H9 (cell line): ENCODE data around the gene HLTF. TPM values are rescaled to one million over a fixed set of nuclear protein-coding genes. Genes with fewer than 3 reads are reported as not detected.

Experiments used
- DNase-seq: peaks from one replicate; pipeline ENCODE4 v3.0.0-alpha.2; 2017
- H2AFZ ChIP-seq: one replicate; pipeline ENCODE4 v1.6.1; 2013; ENCODE audit warnings: mild to moderate bottlenecking, low read length, control low read depth, moderate library complexity
- H2AK5ac ChIP-seq: 2 replicates; pipeline ENCODE4 v1.6.1; 2013; ENCODE audit warnings: low read length, control low read depth, mixed read lengths; ENCODE audit not compliant: insufficient read length
- H2BK120ac ChIP-seq: one replicate; pipeline ENCODE4 v1.6.1; 2013; ENCODE audit warnings: low read depth, mild to moderate bottlenecking, low read length, control low read depth, inconsistent platforms; ENCODE audit not compliant: poor library complexity, severe bottlenecking
- H2BK12ac ChIP-seq: 2 replicates; pipeline ENCODE4 v1.6.1; 2013; ENCODE audit warnings: low read length, control low read depth, mixed read lengths, low read depth; ENCODE audit not compliant: insufficient read length
- H2BK15ac ChIP-seq: 2 replicates; pipeline ENCODE4 v1.6.1; 2013; ENCODE audit warnings: low read depth, low read length, control low read depth
- H2BK20ac ChIP-seq: one replicate; pipeline ENCODE4 v1.6.1; 2013; ENCODE audit warnings: low read depth, mild to moderate bottlenecking, low read length, control low read depth, inconsistent platforms; ENCODE audit not compliant: poor library complexity, severe bottlenecking
- H2BK5ac ChIP-seq: 2 replicates; pipeline ENCODE4 v1.6.1; 2013; ENCODE audit warnings: low read length, control low read depth, mixed read lengths; ENCODE audit not compliant: insufficient read length
- H3K14ac ChIP-seq: 2 replicates; pipeline ENCODE4 v1.6.1; 2013; ENCODE audit warnings: low read length, control low read depth; ENCODE audit not compliant: insufficient read depth
- H3K18ac ChIP-seq: 2 replicates; pipeline ENCODE4 v1.6.1; 2013; ENCODE audit warnings: low read depth, mild to moderate bottlenecking, mixed read lengths, low read length, control low read depth; ENCODE audit not compliant: insufficient read length
- H3K23ac ChIP-seq: 2 replicates; pipeline ENCODE4 v1.6.1; 2013; ENCODE audit warnings: low read length, control low read depth, mixed read lengths, low read depth; ENCODE audit not compliant: insufficient read length
- H3K23me2 ChIP-seq: 2 replicates; pipeline ENCODE4 v1.6.1; 2013; ENCODE audit warnings: low read depth, mild to moderate bottlenecking, mixed read lengths, low read length, control low read depth; ENCODE audit not compliant: insufficient read length, poor library complexity, severe bottlenecking
- H3K27ac ChIP-seq: 2 replicates; pipeline ENCODE4 v1.5.1; 2013; ENCODE audit warnings: low read length, control low read depth, mixed read lengths, low read depth; ENCODE audit not compliant: insufficient read length
- H3K27me3 ChIP-seq: 2 replicates; pipeline ENCODE4 v1.6.1; 2013; ENCODE audit warnings: low read length, control low read depth, inconsistent platforms; ENCODE audit not compliant: insufficient read depth
- H3K4ac ChIP-seq: 2 replicates; pipeline ENCODE4 v1.6.1; 2013; ENCODE audit warnings: low read depth, mild to moderate bottlenecking, control low read depth, inconsistent platforms, low read length, moderate library complexity
- H3K4me1 ChIP-seq: 2 replicates; pipeline ENCODE4 v1.6.1; 2013; ENCODE audit warnings: low read length, control low read depth, inconsistent platforms; ENCODE audit not compliant: insufficient read depth
- H3K4me2 ChIP-seq: 2 replicates; pipeline ENCODE4 v1.6.1; 2013; ENCODE audit warnings: low read length, control low read depth, mixed read lengths; ENCODE audit not compliant: insufficient read length, insufficient read depth
- H3K56ac ChIP-seq: 2 replicates; pipeline ENCODE4 v1.6.1; 2013; ENCODE audit warnings: low read depth, mild to moderate bottlenecking, mixed read lengths, low read length, control low read depth; ENCODE audit not compliant: insufficient read length
- H3K79me1 ChIP-seq: 2 replicates; pipeline ENCODE4 v1.6.1; 2013; ENCODE audit warnings: low read depth, mild to moderate bottlenecking, moderate library complexity, low read length, control low read depth, inconsistent platforms; ENCODE audit not compliant: insufficient read depth, poor library complexity, severe bottlenecking
- H3K79me2 ChIP-seq: 2 replicates; pipeline ENCODE4 v1.6.1; 2013; ENCODE audit warnings: low read length, control low read depth, inconsistent platforms; ENCODE audit not compliant: insufficient read depth
- H3K9ac ChIP-seq: 2 replicates; pipeline ENCODE4 v1.6.1; 2013; ENCODE audit warnings: low read length, control low read depth, mixed read lengths; ENCODE audit not compliant: insufficient read length; ENCODE audit errors: extremely low read depth
- H3K9me3 ChIP-seq: one replicate; pipeline ENCODE4 v1.6.1; 2013; ENCODE audit warnings: low read depth, low read length, inconsistent platforms; ENCODE audit not compliant: control insufficient read depth
- H3T11ph ChIP-seq: one replicate; pipeline ENCODE4 v1.6.1; 2013; ENCODE audit warnings: mild to moderate bottlenecking, low read length, control low read depth, inconsistent platforms
- H4K20me1 ChIP-seq: one replicate; pipeline ENCODE4 v1.6.1; 2013; ENCODE audit not compliant: control insufficient read depth, insufficient read length, insufficient read depth
- H4K5ac ChIP-seq: 2 replicates; pipeline ENCODE4 v1.6.1; 2013; ENCODE audit warnings: low read depth, mild to moderate bottlenecking, mixed read lengths, low read length, control low read depth; ENCODE audit not compliant: insufficient read length
- H4K8ac ChIP-seq: replicated peaks from 2 replicates; pipeline ENCODE4 v1.6.1; 2013; ENCODE audit warnings: low read length, control low read depth, mixed read lengths, low read depth; ENCODE audit not compliant: insufficient read length
- H4K91ac ChIP-seq: 2 replicates; pipeline ENCODE4 v1.6.1; 2013; ENCODE audit warnings: low read depth, mild to moderate bottlenecking, moderate library complexity, mixed read lengths, low read length, control low read depth; ENCODE audit not compliant: insufficient read length
- H3K27ac Mint-ChIP-seq, 3 experiments: 2 replicates in 2 of 3; 3 replicates in 1 of 3; pipeline ENCODE4 v1.8.0; 2020 to 2021; ENCODE audit warnings: mixed read lengths in 3 of 3, mild to moderate bottlenecking in 1 of 3, moderate library complexity in 1 of 3
- H3K27me3 Mint-ChIP-seq: 2 replicates; pipeline ENCODE4 v1.8.0; 2021; ENCODE audit warnings: low read depth, mild to moderate bottlenecking, moderate library complexity, mixed read lengths
- H3K36me3 Mint-ChIP-seq, 3 experiments: 2 replicates in 2 of 3; 3 replicates in 1 of 3; pipeline ENCODE4 v1.8.0; 2020 to 2021; ENCODE audit warnings: low read depth in 3 of 3, mixed read lengths in 3 of 3; ENCODE audit not compliant: insufficient read depth in 1 of 3
- H3K4me1 Mint-ChIP-seq, 2 experiments: 2 replicates each; pipeline ENCODE4 v1.8.0; 2020; ENCODE audit warnings: mixed read lengths in 2 of 2
- H3K4me3 Mint-ChIP-seq, 2 experiments: 2 replicates in 1 of 2; 3 replicates in 1 of 2; pipeline ENCODE4 v1.8.0; 2020 to 2021; ENCODE audit warnings: mild to moderate bottlenecking in 2 of 2, mixed read lengths in 2 of 2, moderate library complexity in 1 of 2
- H3K9me3 Mint-ChIP-seq, 2 experiments: 2 replicates in 1 of 2; 3 replicates in 1 of 2; pipeline ENCODE4 v1.8.0; 2020; ENCODE audit warnings: mild to moderate bottlenecking in 2 of 2, mixed read lengths in 2 of 2, moderate library complexity in 1 of 2
- WGBS: extraction: QIAGEN DNeasy Blood & Tissue Kit; methylation state at CpG from one replicate; pipeline ENCODE4 v1.1.7; 2013; ENCODE audit warnings: missing lambda C conversion rate, low lambda C conversion rate, mixed read lengths; ENCODE audit not compliant: insufficient read length; ENCODE audit errors: extremely low coverage; 5-methylcytosine and 5-hydroxymethylcytosine counted together
- total RNA-seq: library from RNA; stranded (reverse); gene quantifications from 2 replicates; pipeline ENCODE4 v1.2.1, GENCODE V29; 2021
- TF ChIP-seq, protein P1 (sequence below): fragments of 200-600 bp; sonication (generic); conservative IDR thresholded peaks from 3 replicates; pipeline ENCODE4 v1.8.0; 2021; ENCODE audit warnings: antibody characterized with exemption, mild to moderate bottlenecking

Gene HLTF
- total RNA-seq, 1 experiment from 2014 or later: 41.5 TPM

DNA sequence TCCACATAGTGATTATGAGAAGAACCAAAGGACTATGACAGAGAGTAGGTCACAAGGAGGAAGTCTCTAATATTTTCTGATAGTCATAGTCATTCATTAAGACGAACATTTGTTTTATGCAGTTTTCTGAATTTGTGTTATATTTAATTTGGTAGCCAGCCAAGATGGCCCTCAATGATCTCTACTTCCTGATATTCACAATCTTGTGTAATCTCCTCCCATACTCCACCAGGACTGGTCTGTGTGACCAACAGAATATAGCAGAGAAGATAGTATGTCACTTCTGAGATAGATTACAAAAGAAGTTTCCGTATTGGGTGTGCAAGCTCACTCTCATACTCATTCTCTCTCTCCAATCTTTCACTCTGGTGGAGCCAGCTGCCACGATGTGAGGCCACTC is 30.8 kb downstream of the HLTF start:
- no peaks in the 10 kb centered on the region for H3K79me1 ChIP-seq
- no peak overlapping the region for H3K4me3 Mint-ChIP-seq
- H4K5ac ChIP-seq: no peak overlapping the region
- peak overlapping the region in 1 of 3 experiments; percentile 32; a peak in 1 of 7 replicates for H3K27ac Mint-ChIP-seq
- no peaks in the 10 kb centered on the region for H3K23me2 ChIP-seq
- H3K23ac ChIP-seq: no peak overlapping the region
- H3K9ac ChIP-seq: no peak overlapping the region
- 0 out of 4 replicates have a peak, but pooled peaks cover 2 to 3% of the 10 kb centered on the region in 2 experiments for H3K4me1 Mint-ChIP-seq
- no peaks in the 10 kb centered on the region for H3K79me2 ChIP-seq
- no peak overlapping the region for H3K14ac ChIP-seq
- H3K9me3 ChIP-seq: no peaks in the 10 kb centered on the region
- H2BK15ac ChIP-seq: no peak overlapping the region
- peaks cover 46 to 81% (median 68%) of the 10 kb centered on the region in 3 experiments for H3K36me3 Mint-ChIP-seq
- H2BK120ac ChIP-seq: no peak overlapping the region
- no peaks in the 10 kb centered on the region; a peak in 1 of 5 replicates for H3K9me3 Mint-ChIP-seq
- no peaks in the 10 kb centered on the region for H4K20me1 ChIP-seq
- H2AFZ ChIP-seq: no peak overlapping the region
- no peak overlapping the region for H3T11ph ChIP-seq
- H3K4me2 ChIP-seq: no peak overlapping the region
- H4K91ac ChIP-seq: no peak overlapping the region
- TF ChIP-seq, protein P1, sequence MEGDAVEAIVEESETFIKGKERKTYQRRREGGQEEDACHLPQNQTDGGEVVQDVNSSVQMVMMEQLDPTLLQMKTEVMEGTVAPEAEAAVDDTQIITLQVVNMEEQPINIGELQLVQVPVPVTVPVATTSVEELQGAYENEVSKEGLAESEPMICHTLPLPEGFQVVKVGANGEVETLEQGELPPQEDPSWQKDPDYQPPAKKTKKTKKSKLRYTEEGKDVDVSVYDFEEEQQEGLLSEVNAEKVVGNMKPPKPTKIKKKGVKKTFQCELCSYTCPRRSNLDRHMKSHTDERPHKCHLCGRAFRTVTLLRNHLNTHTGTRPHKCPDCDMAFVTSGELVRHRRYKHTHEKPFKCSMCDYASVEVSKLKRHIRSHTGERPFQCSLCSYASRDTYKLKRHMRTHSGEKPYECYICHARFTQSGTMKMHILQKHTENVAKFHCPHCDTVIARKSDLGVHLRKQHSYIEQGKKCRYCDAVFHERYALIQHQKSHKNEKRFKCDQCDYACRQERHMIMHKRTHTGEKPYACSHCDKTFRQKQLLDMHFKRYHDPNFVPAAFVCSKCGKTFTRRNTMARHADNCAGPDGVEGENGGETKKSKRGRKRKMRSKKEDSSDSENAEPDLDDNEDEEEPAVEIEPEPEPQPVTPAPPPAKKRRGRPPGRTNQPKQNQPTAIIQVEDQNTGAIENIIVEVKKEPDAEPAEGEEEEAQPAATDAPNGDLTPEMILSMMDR: no peak
- no peaks in the 10 kb centered on the region for H3K27me3 ChIP-seq
- H2BK5ac ChIP-seq: no peak overlapping the region
- H3K4me1 ChIP-seq: no peaks in the 10 kb centered on the region
- H3K18ac ChIP-seq: no peak overlapping the region
- H3K4ac ChIP-seq: no peak overlapping the region
- H3K56ac ChIP-seq: no peak overlapping the region
- no peaks in the 10 kb centered on the region for H3K27me3 Mint-ChIP-seq
- H2AK5ac ChIP-seq: no peak overlapping the region
- no peak overlapping the region for H2BK12ac ChIP-seq
- no CpG with 5 or more reads among the region's 3 CpGs for WGBS
- no peak overlapping the region for H4K8ac ChIP-seq
- H3K27ac ChIP-seq: no peak overlapping the region
- no peak overlapping the region for H2BK20ac ChIP-seq
- DNase-seq: no peak
